Limb (tissue), 2 donors: Measurements from ENCODE around the gene PLEKHA1.

Experiments
- DNase-seq, 2 donors: peaks; one replicate each; pipeline ENCODE4 v3.0.0-alpha.2; 2016; ENCODE audit errors: extremely low spot score in 2 of 2

PLEKHA1 gene

DNA sequence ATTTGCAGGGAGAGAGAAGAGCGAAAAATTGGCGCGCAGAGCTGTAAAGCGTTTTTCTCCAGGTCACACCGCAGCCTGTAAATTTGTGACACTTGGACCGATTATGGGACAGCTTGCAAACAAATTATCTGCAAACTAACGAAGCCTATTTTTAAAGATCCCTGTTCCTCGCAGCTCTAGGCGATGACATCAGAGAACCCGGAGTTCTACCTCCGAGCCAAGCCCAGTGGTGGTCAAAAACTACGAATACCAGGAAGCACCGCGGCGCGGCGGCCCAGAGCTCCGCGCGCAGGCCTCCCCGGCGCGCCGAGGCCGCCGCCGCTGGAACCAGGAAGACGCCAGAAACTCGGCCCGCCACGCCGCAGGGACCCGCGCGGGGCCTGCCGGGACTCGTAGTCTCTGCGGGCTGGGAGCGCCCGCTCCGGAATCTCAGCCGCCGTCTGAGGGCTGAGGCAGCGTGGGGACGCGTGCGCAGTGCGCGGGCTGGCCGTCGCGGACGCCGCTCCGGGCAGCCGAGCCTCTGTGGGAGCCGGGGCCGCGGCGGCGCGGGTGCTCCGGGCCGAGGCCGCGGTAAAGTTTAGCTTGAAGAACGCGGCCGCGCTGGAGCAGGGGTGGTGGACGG, at the start of gene PLEKHA1:
TSS of gene PLEKHA1 (plus strand) at position 472 of the 622 bp plus-strand sequence. CDS start 18,493 bp downstream, outside the sequence.
- peak; percentile 96 to 97 for DNase-seq

DNA sequence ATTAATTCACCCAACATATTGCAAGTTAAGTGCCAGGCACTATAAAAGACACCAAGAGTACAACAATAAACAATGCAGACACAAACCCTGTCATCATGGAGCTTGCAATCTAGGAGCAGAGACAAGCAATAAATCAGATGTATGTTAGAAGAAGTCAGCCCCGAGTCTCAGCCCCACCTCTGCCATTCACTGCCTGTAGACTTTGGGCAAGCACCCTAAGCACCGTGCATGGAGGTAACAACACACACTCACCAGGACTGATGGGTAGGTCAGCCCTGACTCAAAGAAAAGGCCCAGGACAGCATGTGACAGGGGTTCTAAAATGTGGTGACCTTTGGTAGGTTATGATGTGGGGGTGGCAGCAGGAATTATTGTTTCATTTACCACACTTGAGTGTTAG, 49.3 kb upstream of the PLEKHA1 start:
- no peak for DNase-seq

DNA sequence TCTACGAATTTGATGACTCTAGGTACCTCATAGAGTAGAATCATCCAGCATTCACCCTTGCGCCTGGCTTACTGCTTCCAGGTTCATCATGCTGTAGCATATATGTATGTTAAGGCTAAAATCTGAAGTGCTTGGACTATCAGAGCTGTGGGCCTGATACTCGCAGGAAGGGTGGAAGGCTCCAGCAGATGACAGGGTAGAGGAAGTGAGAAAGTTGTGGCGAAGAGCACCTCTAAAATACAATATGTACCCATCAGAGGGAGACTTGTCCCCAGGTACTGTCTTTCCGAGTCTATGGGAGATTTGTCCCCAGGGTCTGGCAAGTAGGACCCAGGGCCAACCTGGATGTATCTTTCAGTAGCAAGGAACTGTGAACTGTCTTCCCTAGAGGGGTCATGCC, 48.1 kb upstream of the PLEKHA1 start:
- DNase-seq: no peak

DNA sequence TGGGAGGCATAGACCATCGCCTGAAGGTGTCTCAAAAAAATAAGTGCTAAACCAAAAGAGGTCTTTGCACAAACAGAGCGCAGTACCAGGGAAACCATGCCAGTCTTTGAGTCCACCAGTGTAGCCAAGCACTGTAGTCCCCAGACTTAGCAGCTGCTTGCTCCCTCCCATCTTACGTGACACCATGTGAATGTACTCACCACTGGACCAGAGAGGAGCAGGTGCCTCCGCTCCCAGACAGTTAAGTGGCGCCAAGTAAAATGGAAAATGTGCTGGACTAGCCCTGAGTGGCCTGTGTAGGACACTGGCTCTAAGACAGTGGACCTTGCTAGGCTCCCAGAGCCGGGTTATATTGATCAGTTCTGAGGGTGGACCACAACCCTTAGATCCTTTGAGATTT, 47.7 kb upstream of the PLEKHA1 start:
- no peak for DNase-seq

DNA sequence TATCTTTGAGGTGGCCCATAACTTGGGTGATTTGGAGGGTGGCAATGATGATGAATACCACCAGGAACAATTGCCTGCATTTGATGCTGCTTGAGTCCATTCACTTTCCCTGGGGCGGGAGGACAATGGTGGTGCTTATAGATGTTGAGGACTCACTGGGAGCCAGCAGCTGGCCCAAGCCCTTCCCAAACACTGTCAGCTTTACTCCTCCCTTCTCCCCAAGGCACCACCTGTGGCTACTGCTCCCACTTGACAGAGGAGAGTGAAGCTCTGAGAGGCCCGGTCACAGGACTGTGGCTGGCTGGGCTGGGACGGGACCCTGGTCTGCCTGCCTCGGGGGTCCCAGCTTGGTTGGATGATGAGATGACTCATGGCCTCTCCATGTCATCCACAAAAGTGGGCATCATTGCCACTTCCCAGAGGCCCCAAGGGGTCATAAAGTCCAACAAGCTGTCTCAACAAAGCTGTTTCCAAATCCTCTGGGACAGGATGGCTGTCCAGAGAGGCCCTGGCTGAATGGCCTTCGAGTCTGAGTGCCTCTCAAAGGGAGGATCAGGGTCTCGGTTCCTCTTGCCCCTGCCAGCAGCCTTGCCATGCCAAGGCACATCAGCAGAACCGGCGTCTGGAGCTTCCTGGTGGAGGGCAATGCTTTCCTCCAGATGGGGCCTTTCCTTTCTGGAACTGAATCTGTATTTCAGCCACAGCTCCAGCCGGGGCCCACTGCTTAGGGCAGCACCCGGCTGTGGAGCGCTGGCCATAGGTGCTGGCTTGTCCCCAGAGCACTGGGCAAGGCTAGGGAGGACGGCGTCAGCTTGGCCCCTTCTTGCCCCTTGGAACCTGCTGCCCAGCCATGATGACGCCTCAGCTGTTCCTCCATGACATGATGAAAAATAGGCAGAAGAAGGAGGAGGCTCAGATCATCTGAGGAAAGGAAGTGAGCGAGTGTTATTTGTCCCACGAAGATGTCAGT, 47.0 kb upstream of the PLEKHA1 start:
- DNase-seq: no peak

DNA sequence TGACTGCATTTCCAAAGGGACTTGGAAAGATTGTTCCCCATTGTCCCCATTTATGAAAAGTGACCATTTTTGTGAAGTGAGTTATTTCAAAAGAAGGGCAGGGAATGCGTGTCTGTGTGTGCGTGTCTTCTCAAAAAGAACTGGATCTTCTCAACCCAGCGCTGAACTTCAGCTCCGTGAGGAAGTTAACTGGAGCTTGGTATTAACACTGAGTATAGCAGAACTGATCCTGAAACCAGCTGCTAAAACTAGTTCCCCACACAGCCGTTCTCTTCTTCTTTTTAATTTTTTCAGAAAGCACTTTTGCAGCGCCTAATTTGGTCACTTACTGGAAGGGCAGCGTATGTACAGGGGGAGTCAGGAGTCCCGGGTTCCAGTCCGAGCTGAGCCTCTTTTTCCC, 45.8 kb upstream of the PLEKHA1 start:
- no peak for DNase-seq

DNA sequence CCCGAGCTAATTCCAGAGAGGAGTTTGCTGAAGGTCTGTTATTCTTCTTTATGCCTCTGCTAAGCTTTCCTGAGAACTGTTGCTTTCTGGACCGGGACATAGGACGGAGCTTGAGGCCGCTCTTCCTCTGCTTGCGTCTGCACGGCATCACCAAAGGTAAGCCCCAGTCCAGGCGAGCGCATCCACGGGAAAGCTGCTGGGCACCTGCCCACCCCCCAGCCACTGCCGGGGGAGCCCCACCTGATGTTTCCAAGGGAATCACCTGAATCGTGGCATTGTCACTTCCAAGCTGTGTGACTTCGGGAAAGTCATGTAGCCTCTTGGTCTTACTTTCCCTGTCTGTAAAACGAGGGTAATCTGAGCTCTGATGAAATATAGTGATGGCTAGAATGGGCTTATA, 45.1 kb upstream of the PLEKHA1 start:
- DNase-seq: no peak

DNA sequence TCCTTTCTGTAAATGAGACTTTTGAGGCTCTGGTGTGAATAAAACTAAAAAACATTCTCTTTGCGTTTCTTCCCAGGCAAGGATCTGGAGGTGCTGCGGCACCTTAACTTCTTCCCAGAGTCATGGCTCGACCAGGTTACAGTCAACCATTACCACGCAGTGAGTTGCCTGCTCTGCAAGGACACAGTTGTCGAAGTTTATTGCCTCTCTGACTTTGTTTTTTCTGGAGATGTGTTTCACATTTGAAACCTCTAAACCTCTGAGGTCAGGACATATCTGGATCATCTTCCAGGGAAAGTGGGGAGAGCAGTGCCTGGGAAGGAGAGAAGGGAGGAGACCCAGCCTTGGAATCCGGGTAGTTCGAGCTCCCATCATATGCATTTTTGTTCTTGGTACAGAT, 43.4 kb upstream of the PLEKHA1 start:
- no peak for DNase-seq

DNA sequence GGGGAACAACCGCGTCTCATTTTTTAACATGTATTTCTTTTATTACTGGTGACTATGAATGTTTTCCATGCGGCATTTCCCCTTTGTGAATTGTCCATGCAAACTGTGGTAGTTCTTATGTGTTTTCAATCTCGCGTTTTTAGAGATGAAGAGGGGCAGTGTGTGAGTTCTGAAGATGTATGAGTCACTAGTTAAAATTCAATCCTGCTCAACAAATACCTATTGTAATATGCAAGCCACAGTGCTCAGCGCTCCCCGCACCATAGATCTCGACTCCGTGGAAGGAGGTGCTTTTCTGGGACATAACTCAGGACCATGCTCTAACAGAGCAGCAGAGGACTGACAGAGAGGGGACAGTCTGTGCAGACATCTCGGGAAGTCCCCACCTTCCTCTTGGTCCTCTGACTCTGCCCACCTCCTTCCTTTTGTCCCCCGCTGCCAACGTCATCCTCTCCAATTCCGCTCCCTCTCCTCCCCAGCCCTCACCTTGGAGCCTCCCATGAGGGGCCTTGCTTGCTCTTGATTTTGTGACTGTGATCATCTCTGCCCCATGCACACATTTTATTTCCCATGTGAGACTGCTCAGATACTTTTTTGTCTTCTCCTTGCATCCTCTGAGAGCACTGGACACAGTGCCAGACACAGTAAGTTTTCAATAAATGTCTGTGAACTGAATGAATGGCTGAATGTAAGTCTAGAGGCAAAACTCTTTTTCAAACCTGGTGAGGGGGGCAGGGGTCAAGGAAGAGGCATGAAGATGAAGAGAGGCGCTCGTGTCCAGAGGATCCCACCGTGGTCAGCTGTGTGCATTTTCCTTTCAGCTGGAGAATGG, 42.7 kb upstream of the PLEKHA1 start:
- DNase-seq: no peak

DNA sequence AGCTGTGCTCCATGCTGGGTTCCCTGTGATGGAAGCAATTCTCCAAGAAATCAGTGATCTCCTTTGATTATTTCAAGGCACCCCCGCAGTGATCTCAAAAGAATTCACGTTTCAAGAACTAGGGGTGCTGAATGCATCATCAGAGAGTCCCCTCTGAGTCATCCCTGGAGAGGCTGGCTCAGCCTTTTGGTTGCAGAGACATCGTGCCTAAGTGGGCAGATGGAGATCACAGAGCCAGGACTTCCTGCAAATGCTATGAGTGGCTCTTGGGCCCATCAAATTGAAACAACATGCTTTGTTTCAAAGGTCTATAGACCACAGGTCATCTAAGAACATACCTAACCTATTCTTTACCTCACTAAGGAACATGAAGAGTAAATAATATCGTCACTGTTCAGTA, 41.5 kb upstream of the PLEKHA1 start:
- DNase-seq: no peak

DNA sequence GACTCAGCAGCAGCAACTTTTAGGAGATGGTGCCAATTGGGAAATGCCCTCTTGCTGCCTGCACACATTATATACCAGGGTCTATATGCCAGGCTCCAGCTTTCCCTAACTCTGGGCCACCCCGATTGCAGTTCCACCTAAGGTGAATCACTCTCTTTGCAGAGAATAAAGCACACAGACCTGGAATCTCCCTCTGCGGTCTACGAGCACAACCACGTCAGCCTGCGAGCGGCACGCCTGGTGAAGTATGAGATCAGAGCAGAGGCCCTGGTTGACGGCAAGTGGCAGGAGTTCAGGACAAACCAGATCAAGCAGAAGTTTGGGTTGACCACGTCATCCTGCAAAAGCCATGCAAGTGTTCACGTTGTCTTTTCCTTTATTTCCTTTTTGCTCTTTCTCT, 38.2 kb upstream of the PLEKHA1 start:
- DNase-seq: no peak

DNA sequence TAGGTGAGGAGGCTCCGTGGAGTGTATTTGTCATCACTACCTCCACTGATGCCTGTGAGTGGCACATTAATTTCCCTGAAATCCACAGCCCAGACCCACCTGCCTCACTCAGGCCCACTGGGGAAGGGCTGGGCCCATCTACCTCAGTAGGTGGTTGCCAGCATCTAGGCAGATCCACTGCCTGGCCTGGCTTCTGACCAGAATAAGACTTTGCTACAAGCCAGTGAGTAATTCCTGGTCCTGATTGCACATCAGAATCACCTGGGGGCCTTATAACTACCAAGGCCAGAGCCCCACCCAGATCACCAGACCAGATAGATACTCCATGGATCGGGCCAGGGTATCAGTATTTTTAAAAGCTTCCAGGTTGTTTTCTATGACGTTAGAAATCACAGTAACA, 37.5 kb upstream of the PLEKHA1 start:
- no peak for DNase-seq

DNA sequence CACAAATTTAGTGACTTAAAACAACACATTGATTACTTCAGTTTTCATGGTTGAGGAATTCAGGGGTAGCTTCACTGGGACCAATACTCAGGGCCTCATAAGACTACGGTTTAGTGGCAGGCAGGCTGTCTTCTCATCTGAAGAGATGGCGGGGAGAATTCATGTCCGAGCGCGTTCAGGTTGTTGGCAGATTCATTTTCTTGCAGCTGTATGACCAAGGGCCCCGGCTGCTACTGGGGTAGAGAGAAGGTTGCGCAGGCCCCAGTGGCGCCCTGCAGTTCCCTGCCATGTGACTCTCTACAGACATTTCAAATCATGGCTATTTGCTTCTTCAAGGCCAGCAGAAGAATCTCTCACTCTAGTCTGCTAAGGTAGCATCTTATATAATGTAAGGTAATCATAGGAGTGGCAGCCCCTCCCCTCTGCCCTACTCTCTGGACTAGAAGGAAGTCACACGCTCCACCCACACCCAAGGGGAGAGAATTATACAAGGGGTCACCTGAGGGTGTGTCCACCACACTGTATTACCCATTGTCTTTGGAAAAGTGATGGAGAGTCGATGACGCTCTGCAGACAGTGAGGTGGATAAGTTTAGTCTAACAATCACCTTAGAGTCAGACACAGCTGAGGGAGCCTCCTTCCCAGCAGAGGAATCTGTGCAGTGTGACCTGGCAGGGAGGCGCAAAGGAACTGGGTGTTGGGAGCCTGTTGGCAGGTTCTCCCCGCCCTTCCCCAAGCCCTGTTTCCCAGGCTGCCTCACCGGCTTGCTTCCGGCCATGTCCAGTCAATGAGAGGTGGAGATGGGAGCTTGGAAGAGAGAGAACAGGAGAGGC, 35.7 kb upstream of the PLEKHA1 start:
- DNase-seq: no peak

DNA sequence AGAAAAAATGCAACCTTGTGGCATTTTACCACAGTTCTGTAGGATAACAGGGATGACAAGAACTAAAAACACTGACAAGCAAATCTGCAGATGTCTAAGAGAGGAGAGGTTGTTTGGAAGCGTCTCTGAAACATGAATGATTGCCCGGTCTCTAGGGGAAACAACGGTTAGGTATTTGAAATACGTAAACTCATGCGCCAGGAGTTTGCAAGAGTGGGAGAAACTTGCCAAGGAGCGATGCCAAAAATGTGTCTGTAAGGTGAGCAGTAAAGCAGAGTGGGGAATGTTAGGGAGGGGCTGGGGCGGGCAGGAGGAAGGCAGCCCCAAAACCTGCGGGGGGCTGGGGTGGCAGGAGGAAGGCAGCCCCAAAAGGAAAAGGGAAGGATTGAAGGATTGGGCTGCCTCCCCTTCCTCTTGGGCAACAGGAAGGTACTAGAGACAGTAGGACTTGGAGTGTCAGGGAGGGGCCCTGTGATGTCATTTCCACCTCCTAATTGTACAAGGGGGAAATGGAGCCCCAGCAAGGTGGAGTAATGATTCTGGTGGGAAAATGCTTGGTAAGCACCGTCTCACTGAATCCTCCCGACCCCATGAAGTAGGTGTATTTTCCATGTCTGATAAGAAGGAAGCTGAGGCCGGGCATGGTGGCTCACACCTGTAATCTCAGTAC, 33.2 kb upstream of the PLEKHA1 start:
- DNase-seq: peak; percentile 18 to 47

DNA sequence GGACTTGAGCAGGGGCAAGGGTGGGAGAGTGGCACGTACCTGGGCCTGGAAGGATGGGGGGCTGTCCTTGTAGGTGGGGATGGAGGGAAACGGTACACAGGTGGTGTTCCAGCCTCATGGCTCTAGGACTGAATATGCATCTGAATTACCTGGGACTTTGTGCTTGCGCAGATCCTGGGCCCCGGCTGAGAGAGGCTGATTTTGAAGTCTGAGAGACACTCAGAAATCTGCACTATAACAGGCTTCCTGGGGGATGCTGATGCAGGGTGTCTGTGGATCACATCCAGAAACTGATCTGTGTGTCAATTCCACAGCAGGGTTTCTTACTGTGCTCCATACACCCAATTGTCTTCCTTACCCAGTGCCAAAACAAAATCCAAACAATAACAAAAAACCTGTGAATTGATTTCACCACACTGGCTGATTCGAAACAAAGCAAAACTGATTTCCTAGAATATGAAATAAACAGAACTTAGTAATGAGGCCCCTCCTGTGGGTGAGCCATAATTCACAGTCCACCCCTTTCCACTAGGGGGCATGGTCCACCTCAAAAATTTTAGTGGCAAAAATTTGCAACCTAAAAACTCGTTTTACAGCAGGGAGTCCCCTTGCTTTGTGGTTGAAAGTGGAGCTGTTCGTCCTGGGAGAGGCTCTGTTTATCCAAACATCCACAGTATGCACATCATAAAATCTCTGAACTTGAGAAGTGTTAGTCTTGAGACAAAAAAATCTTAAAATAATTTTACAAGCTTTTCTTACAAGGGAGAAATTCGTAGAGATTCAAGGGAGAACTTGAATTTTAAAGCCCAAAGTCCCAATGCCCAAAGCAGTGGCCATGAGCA, 32.0 kb upstream of the PLEKHA1 start:
- DNase-seq: peak in 1 of 2 donors; percentile 16

DNA sequence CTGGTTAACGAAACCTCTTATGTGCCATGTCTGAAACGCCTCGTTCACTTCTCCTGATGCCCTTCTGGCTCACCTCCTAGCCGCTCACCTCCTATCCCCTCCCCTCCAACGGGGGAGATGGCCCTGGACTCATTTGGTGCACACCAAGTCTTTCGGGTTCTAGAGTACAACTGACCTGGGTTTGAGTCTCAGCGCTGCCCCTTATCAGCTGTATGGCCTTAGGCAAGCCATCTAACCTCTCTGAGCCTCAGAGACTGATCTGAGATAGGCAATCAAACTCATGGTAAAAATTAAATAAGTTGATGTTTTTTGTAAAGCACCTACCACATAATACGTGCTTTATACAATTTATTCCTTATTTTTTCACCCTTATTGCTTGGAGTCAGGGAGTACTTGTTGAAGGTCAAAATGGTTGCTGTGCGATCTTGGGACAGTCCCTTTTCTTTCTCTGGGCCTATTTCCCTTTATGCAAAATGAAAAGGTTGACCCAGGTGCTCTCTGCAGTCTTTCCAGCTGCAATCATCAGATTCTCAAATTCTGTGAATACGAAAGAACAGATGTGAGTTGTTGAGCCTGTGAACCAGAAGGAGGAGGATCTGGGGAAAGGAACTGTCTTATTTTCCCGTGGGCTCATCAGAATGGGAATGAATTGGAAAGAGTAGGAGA, 31.2 kb upstream of the PLEKHA1 start:
- no peak for DNase-seq

DNA sequence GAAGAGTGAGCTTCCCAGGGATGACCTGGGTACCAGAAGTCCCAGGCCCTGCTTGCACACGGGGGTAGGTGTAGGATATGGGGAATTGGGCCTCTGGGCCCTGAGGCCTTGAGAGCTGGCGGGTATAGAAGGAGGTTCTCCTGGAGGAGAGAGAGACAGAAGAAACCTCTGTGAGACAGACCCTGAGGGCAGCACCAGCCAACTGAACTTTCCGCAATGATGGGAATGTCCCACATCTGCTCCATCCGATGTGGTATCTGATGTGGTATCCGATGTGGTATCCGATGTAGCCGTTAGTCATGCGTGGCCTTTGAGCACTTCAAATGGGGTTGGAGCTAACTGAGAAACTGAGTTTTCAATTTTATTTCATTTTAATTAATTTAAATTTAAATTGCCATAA, 30.6 kb upstream of the PLEKHA1 start:
- no peak for DNase-seq

DNA sequence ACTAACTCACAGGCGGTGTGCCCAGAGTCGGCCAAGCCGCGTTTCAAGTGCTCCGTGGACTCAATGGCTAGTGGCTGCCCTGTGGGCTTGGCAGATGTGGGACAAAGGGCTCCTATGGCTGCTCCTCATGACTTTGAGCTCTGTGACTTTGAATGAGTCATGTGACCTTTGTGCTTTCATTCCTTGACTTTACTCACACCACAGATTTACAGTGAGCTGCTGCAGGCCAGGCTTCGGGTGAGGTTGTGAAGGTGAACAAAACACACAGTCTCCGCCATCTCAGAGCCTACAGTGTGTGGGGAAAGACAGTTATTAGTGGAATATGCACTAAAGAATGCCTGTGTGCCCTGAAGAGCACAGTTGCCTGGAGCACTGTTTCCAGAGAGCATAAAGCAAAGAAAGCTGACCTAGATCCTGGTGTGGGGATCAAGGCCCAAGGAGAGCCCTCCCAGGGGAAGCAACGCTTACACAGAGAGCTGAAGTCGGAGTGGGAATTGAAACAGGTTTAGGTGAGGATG, 29.7 kb upstream of the PLEKHA1 start:
- DNase-seq: no peak
